HepG2 (cell line): ENCODE measurements around the gene PSORS1C1. TPM values are rescaled to one million over a fixed set of nuclear protein-coding genes. Genes with fewer than 3 reads are reported as not detected.

Source experiments
- ADNP ChIP-seq: sonication (generic); formaldehyde crosslinking; IDR thresholded peaks from 2 replicates; pipeline ENCODE4 v1.4.0; 2020; ENCODE audit warnings: missing genetic modification reagents
- ATF3 ChIP-seq: sonication (generic); formaldehyde crosslinking; IDR thresholded peaks from 2 replicates; pipeline ENCODE4 v1.4.0; 2020; ENCODE audit warnings: missing genetic modification reagents
- CSRNP2 ChIP-seq: sonication (generic); formaldehyde crosslinking; conservative IDR thresholded peaks from 2 replicates; pipeline ENCODE4 v1.8.0; 2022; ENCODE audit warnings: low read depth, missing genetic modification reagents
- FOXK2 ChIP-seq: fragments of 450-650 bp; IDR thresholded peaks from 2 replicates; pipeline ENCODE4 v1.6.1; 2016
- GRHL1 ChIP-seq: sonication (generic); formaldehyde crosslinking; conservative IDR thresholded peaks from 2 replicates; pipeline ENCODE4 v1.8.0; 2022; ENCODE audit warnings: missing genetic modification reagents
- HMGXB3 ChIP-seq: sonication (generic); formaldehyde crosslinking; IDR thresholded peaks from 2 replicates; pipeline ENCODE4 v1.4.0; 2020; ENCODE audit warnings: missing genetic modification reagents, borderline replicate concordance
- JUN ChIP-seq: sonication (generic); formaldehyde crosslinking; IDR thresholded peaks from 2 replicates; pipeline ENCODE4 v1.4.0; 2020; ENCODE audit warnings: mild to moderate bottlenecking, missing genetic modification reagents
- MXD1 ChIP-seq: sonication (generic); formaldehyde crosslinking; IDR thresholded peaks from 2 replicates; pipeline ENCODE4 v1.4.0; 2020; ENCODE audit warnings: mild to moderate bottlenecking, missing genetic modification reagents
- NCOR1 ChIP-seq: fragments of 200-600 bp; sonication (generic); IDR thresholded peaks from 2 replicates; pipeline ENCODE4 v1.7.0; 2017; ENCODE audit warnings: antibody characterized with exemption, low read length, borderline replicate concordance
- RORA ChIP-seq: sonication (generic); formaldehyde crosslinking; IDR thresholded peaks from 2 replicates; pipeline ENCODE4 v1.5.0; 2020; ENCODE audit warnings: mild to moderate bottlenecking, missing genetic modification reagents, moderate library complexity
- ZHX2 ChIP-seq, 2 experiments: sonication (generic) in 1 of 2; formaldehyde crosslinking in 1 of 2; IDR thresholded peaks; 2 replicates each; pipeline versions ENCODE4 v1.6.1 to v1.9.0; 2014 to 2022; ENCODE audit warnings: antibody characterized with exemption in 1 of 2, borderline replicate concordance in 1 of 2, inconsistent platforms in 1 of 2, low read depth in 1 of 2, missing genetic modification reagents in 1 of 2
- ZNF224 ChIP-seq: sonication (generic); formaldehyde crosslinking; IDR thresholded peaks from 2 replicates; pipeline ENCODE4 v1.5.0; 2020; ENCODE audit warnings: mild to moderate bottlenecking, missing genetic modification reagents
- ZNF749 ChIP-seq: sonication (generic); formaldehyde crosslinking; IDR thresholded peaks from 2 replicates; pipeline ENCODE4 v1.8.0; 2022; ENCODE audit warnings: mild to moderate bottlenecking, missing genetic modification reagents, moderate library complexity, borderline replicate concordance
- polyA plus RNA-seq, 8 experiments: library from polyadenylated mRNA; depleted of rRNA in 3 of 8; stranded (reverse) in 7 of 8; unstranded in 1 of 8; fragments of >200 nt; fragmentation: Illumina TruSeq in 4 of 8; extraction: Trizol in 4 of 8; gene quantifications; 2 replicates each; pipeline versions ENCODE4 v1.2.1 to v1.2.3, GENCODE V29; 2011 to 2016; ENCODE audit warnings: low read depth in 4 of 8, missing spikeins in 1 of 8, mixed read lengths in 1 of 8; ENCODE audit not compliant: insufficient read depth in 1 of 8
- total RNA-seq, 5 experiments: library from RNA; depleted of rRNA; stranded (reverse); fragments of >200 nt; fragmentation: Illumina TruSeq; extraction: Trizol; gene quantifications; 2 replicates each; pipeline ENCODE4 v1.2.3, GENCODE V29; 2016; ENCODE audit warnings: low read depth in 1 of 5

Gene PSORS1C1
- total and polyA plus RNA-seq, 2 of the 13 experiments (the other 11 are each of a cell fraction or from before 2014, with no cell fraction given) = 0.01 to 0.02 TPM

GRCh38 chr6:31186052-31186734, 71.6 kb downstream of the PSORS1C1 start (continued):
- TF ChIP-seq HMGXB3 (CRISPR knock-in tag) = no peak; the same call in 1 of the 2 replicates
- no peak for TF ChIP-seq ZNF224 (CRISPR knock-in tag)
- TF ChIP-seq GRHL1 (CRISPR knock-in tag) = no peak
- TF ChIP-seq ZNF749 (CRISPR knock-in tag) = no peak
- TF ChIP-seq RORA = no peak
- no peak for TF ChIP-seq FOXK2
- TF ChIP-seq CSRNP2 (CRISPR knock-in tag) = no peak
- TF ChIP-seq MXD1 (CRISPR knock-in tag) = no peak
- no peak for TF ChIP-seq ATF3
- TF ChIP-seq NCOR1 = no peak
- TF ChIP-seq JUN (CRISPR knock-in tag) = no peak
- no peak for TF ChIP-seq ADNP (CRISPR knock-in tag)
- TF ChIP-seq ZHX2 (IDR thresholded peaks at IDR 0.05; ENCODE audit: low read depth) = peak; percentile 43; the same call in 1 of the 2 replicates
- TF ChIP-seq ZHX2 (CRISPR knock-in tag; IDR thresholded peaks at IDR 0.05; ENCODE audit: borderline replicate concordance) = no peak
